ENCODE measurements around the gene SF1.
A peak's percentile ranks its signal among the peaks of the same experiment; 100 is the strongest.

SF1 gene

GRCh38 chr11:64723907-64724862, 54.2 kb downstream of the SF1 start:
- DNase-seq (ENCODE audit: low read depth) = no peak

GRCh38 chr11:64723117-64723906, 55.0 kb downstream of the SF1 start, which contains the start of gene NRXN2:
NRXN2 (minus strand) TSS chr11:64723197; CDS start chr11:64713699, 9,498 bp downstream.
- DNase-seq (ENCODE audit: low read depth) = peak; percentile 80

- DNase-seq (ENCODE audit: low read depth) = no peak
These were observed 55.9 kb downstream of the SF1 start for GRCh38 chr11:64722141-64723065.

- DNase-seq (ENCODE audit: low read depth) = no peak
These were observed 57.0 kb downstream of the SF1 start for GRCh38 chr11:64721359-64721699.

- DNase-seq (ENCODE audit: low read depth) = no peak
These were observed 57.5 kb downstream of the SF1 start for GRCh38 chr11:64720640-64721358.

- no peak for DNase-seq (ENCODE audit: low read depth)
These were observed 58.2 kb downstream of the SF1 start for GRCh38 chr11:64720167-64720566.

- DNase-seq (ENCODE audit: low read depth) = no peak
These were observed 58.9 kb downstream of the SF1 start for GRCh38 chr11:64719406-64719805.

GRCh38 chr11:64718780-64719124, 59.6 kb downstream of the SF1 start:
- DNase-seq (ENCODE audit: low read depth) = no peak

- DNase-seq (ENCODE audit: low read depth) = no peak
These were observed 60.1 kb downstream of the SF1 start for GRCh38 chr11:64718084-64718779.

GRCh38 chr11:64717268-64717578, 61.1 kb downstream of the SF1 start:
- no peak for DNase-seq (ENCODE audit: low read depth)

GRCh38 chr11:64716473-64717267, 61.7 kb downstream of the SF1 start:
- DNase-seq (ENCODE audit: low read depth) = no peak

- DNase-seq (ENCODE audit: low read depth) = no peak
These were observed 62.4 kb downstream of the SF1 start for GRCh38 chr11:64715756-64716472.

GRCh38 chr11:64715110-64715509, 63.2 kb downstream of the SF1 start:
- DNase-seq (ENCODE audit: low read depth) = no peak

GRCh38 chr11:64714666-64715065, 63.7 kb downstream of the SF1 start:
- no peak for DNase-seq (ENCODE audit: low read depth)

Data from activated T-cell treated with anti-CD3 and anti-CD28 coated beads for 24 hours (primary cell).